ENCODE data around the gene LRMDA. TPM values are rescaled to one million over a fixed set of nuclear protein-coding genes. Genes with fewer than 3 reads are reported as not detected.

Gene LRMDA
- total RNA-seq, 1 experiment from 2014 or later, result not detected

GRCh38 chr10:76396134-76396533 lies 964.7 kb downstream of the LRMDA start:
- Histone ChIP-seq H3K4me3 (ENCODE audit: insufficient read depth, low read depth, low read length) (no peak overlapping the region), H3K27me3 (ENCODE audit: control insufficient read depth, insufficient read depth, low read length) (no peaks in the 10 kb centered on the region), H3K36me3 (replicated peaks; ENCODE audit: control insufficient read depth, insufficient read depth, low read length) (no peaks in the 10 kb centered on the region)
- no peak for DNase-seq

GRCh38 chr10:76397181-76398042 lies 966.0 kb downstream of the LRMDA start:
- Histone ChIP-seq H3K36me3 (replicated peaks; ENCODE audit: control insufficient read depth, insufficient read depth, low read length) (no peaks in the 10 kb centered on the region), H3K4me3 (ENCODE audit: insufficient read depth, low read depth, low read length) (no peak overlapping the region), H3K27me3 (ENCODE audit: control insufficient read depth, insufficient read depth, low read length) (no peaks in the 10 kb centered on the region)
- no peak for DNase-seq

- Histone ChIP-seq H3K4me3 (ENCODE audit: insufficient read depth, low read depth, low read length) (no peak overlapping the region), H3K36me3 (replicated peaks; ENCODE audit: control insufficient read depth, insufficient read depth, low read length) (no peaks in the 10 kb centered on the region), H3K27me3 (ENCODE audit: control insufficient read depth, insufficient read depth, low read length) (no peaks in the 10 kb centered on the region)
- DNase-seq, result no peak
Measured at GRCh38 chr10:76398043-76398710, 966.8 kb downstream of the LRMDA start.

- Histone ChIP-seq H3K27me3 (ENCODE audit: control insufficient read depth, insufficient read depth, low read length) (no peaks in the 10 kb centered on the region), H3K36me3 (replicated peaks; ENCODE audit: control insufficient read depth, insufficient read depth, low read length) (no peaks in the 10 kb centered on the region), H3K4me3 (ENCODE audit: insufficient read depth, low read depth, low read length) (no peak overlapping the region)
- no peak for DNase-seq
Measured at GRCh38 chr10:76399226-76399625, 967.8 kb downstream of the LRMDA start.

- Histone ChIP-seq H3K36me3 (replicated peaks; ENCODE audit: control insufficient read depth, insufficient read depth, low read length) (no peaks in the 10 kb centered on the region), H3K4me3 (ENCODE audit: insufficient read depth, low read depth, low read length) (no peak overlapping the region), H3K27me3 (ENCODE audit: control insufficient read depth, insufficient read depth, low read length) (no peaks in the 10 kb centered on the region)
- DNase-seq, result no peak
Measured at GRCh38 chr10:76401006-76401405, 969.6 kb downstream of the LRMDA start.

GRCh38 chr10:76403912-76404311 lies 972.5 kb downstream of the LRMDA start:
- H3K4me3 ChIP-seq (ENCODE audit: insufficient read depth, low read depth, low read length), result no peak overlapping the region
- H3K27me3 ChIP-seq (ENCODE audit: control insufficient read depth, insufficient read depth, low read length), result no peaks in the 10 kb centered on the region
- H3K36me3 ChIP-seq (replicated peaks; ENCODE audit: control insufficient read depth, insufficient read depth, low read length), result no peaks in the 10 kb centered on the region
- no peak for DNase-seq

GRCh38 chr10:76404531-76404930 lies 973.1 kb downstream of the LRMDA start:
- H3K36me3 ChIP-seq (replicated peaks; ENCODE audit: control insufficient read depth, insufficient read depth, low read length), result no peaks in the 10 kb centered on the region
- H3K27me3 ChIP-seq (ENCODE audit: control insufficient read depth, insufficient read depth, low read length), result no peaks in the 10 kb centered on the region
- H3K4me3 ChIP-seq (ENCODE audit: insufficient read depth, low read depth, low read length), result no peak overlapping the region
- DNase-seq, result no peak

- no peaks in the 10 kb centered on the region for H3K27me3 ChIP-seq (ENCODE audit: control insufficient read depth, insufficient read depth, low read length)
- no peak overlapping the region for H3K4me3 ChIP-seq (ENCODE audit: insufficient read depth, low read depth, low read length)
- no peaks in the 10 kb centered on the region for H3K36me3 ChIP-seq (replicated peaks; ENCODE audit: control insufficient read depth, insufficient read depth, low read length)
- no peak for DNase-seq
Measured at GRCh38 chr10:76405922-76406321, 974.5 kb downstream of the LRMDA start.

GRCh38 chr10:76408646-76409045 lies 977.2 kb downstream of the LRMDA start:
- no peaks in the 10 kb centered on the region for H3K36me3 ChIP-seq (replicated peaks; ENCODE audit: control insufficient read depth, insufficient read depth, low read length)
- no peak for DNase-seq
- H3K27me3 ChIP-seq (ENCODE audit: control insufficient read depth, insufficient read depth, low read length), result no peaks in the 10 kb centered on the region
- H3K4me3 ChIP-seq (ENCODE audit: insufficient read depth, low read depth, low read length), result no peak overlapping the region

- H3K27me3 ChIP-seq (ENCODE audit: control insufficient read depth, insufficient read depth, low read length), result no peaks in the 10 kb centered on the region
- H3K36me3 ChIP-seq (replicated peaks; ENCODE audit: control insufficient read depth, insufficient read depth, low read length), result no peaks in the 10 kb centered on the region
- no peak for DNase-seq
- no peak overlapping the region for H3K4me3 ChIP-seq (ENCODE audit: insufficient read depth, low read depth, low read length)
Measured at GRCh38 chr10:76411729-76412435, 980.5 kb downstream of the LRMDA start.

- no peaks in the 10 kb centered on the region for H3K27me3 ChIP-seq (ENCODE audit: control insufficient read depth, insufficient read depth, low read length)
- H3K4me3 ChIP-seq (ENCODE audit: insufficient read depth, low read depth, low read length), result no peak overlapping the region
- H3K36me3 ChIP-seq (replicated peaks; ENCODE audit: control insufficient read depth, insufficient read depth, low read length), result no peaks in the 10 kb centered on the region
- no peak for DNase-seq
Measured at GRCh38 chr10:76415554-76415953, 984.1 kb downstream of the LRMDA start.

- Histone ChIP-seq H3K4me3 (ENCODE audit: insufficient read depth, low read depth, low read length) (no peak overlapping the region), H3K27me3 (ENCODE audit: control insufficient read depth, insufficient read depth, low read length) (no peaks in the 10 kb centered on the region), H3K36me3 (replicated peaks; ENCODE audit: control insufficient read depth, insufficient read depth, low read length) (no peaks in the 10 kb centered on the region)
- DNase-seq, result no peak
Measured at GRCh38 chr10:76416642-76417041, 985.2 kb downstream of the LRMDA start.

GRCh38 chr10:76420725-76421124 lies 989.3 kb downstream of the LRMDA start:
- Histone ChIP-seq H3K4me3 (ENCODE audit: insufficient read depth, low read depth, low read length) (no peak overlapping the region), H3K27me3 (ENCODE audit: control insufficient read depth, insufficient read depth, low read length) (no peaks in the 10 kb centered on the region), H3K36me3 (replicated peaks; ENCODE audit: control insufficient read depth, insufficient read depth, low read length) (no peaks in the 10 kb centered on the region)
- DNase-seq, result no peak

GRCh38 chr10:76422769-76423168 lies 991.3 kb downstream of the LRMDA start:
- no peak overlapping the region for H3K4me3 ChIP-seq (ENCODE audit: insufficient read depth, low read depth, low read length)
- H3K36me3 ChIP-seq (replicated peaks; ENCODE audit: control insufficient read depth, insufficient read depth, low read length), result no peaks in the 10 kb centered on the region
- DNase-seq, result no peak
- no peaks in the 10 kb centered on the region for H3K27me3 ChIP-seq (ENCODE audit: control insufficient read depth, insufficient read depth, low read length)

Measured in H7 (cell line).